Panc1 (cell line): ENCODE data around the gene FSD1L.

Experiments used
- REST ChIP-seq, 2 experiments: IDR thresholded peaks; 2 replicates each; pipeline ENCODE4 v1.6.1; 2011 to 2012; ENCODE audit warnings: low read depth in 2 of 2, control low read depth in 1 of 2, low read length in 1 of 2, mild to moderate bottlenecking in 1 of 2, moderate library complexity in 1 of 2; ENCODE audit not compliant: insufficient read depth in 1 of 2
- TF ChIP-seq, protein P1 (sequence below): fragments of 450-650 bp; IDR thresholded peaks from 2 replicates; pipeline ENCODE4 v1.5.1; 2017; ENCODE audit warnings: mild to moderate bottlenecking

- no peak for TF ChIP-seq REST (IDR thresholded peaks at IDR 0.05; ENCODE audit: insufficient read depth in 1 of 2, low read depth in 2 of 2, low read length in 1 of 2)
- TF ChIP-seq, protein P1, sequence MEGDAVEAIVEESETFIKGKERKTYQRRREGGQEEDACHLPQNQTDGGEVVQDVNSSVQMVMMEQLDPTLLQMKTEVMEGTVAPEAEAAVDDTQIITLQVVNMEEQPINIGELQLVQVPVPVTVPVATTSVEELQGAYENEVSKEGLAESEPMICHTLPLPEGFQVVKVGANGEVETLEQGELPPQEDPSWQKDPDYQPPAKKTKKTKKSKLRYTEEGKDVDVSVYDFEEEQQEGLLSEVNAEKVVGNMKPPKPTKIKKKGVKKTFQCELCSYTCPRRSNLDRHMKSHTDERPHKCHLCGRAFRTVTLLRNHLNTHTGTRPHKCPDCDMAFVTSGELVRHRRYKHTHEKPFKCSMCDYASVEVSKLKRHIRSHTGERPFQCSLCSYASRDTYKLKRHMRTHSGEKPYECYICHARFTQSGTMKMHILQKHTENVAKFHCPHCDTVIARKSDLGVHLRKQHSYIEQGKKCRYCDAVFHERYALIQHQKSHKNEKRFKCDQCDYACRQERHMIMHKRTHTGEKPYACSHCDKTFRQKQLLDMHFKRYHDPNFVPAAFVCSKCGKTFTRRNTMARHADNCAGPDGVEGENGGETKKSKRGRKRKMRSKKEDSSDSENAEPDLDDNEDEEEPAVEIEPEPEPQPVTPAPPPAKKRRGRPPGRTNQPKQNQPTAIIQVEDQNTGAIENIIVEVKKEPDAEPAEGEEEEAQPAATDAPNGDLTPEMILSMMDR, result no peak
Measured at GRCh38 chr9:105432247-105432842, 15.5 kb upstream of the FSD1L start.
